SK-N-SH (cell line): Measurements from ENCODE around the gene OGDHL.
"Not testable (repeated sequence)": the region's sequence is repeated elsewhere in the genome, so short reads cannot be mapped to it uniquely, and the experiment has no call there.

Experiments
- CHD2 ChIP-seq: fragments of 150-350 bp; IDR thresholded peaks from 2 replicates; pipeline ENCODE4 v1.6.1; 2018; ENCODE audit warnings: low read length; ENCODE audit not compliant: partially characterized antibody
- CTCF ChIP-seq: fragments of 200-600 bp; sonication (generic); IDR thresholded peaks from 2 replicates; pipeline ENCODE4 v1.6.1; 2017; ENCODE audit warnings: antibody characterized with exemption, mild to moderate bottlenecking, moderate library complexity
- EZH2phosphoT487 ChIP-seq: fragments of 200-600 bp; sonication (generic); IDR thresholded peaks from 2 replicates; pipeline ENCODE4 v1.6.1; 2017; ENCODE audit warnings: low read depth, mixed run types, mild to moderate bottlenecking, antibody characterized with exemption, moderate library complexity, borderline replicate concordance
- FOXM1 ChIP-seq: IDR thresholded peaks from 2 replicates; pipeline ENCODE4 v1.4.0; 2012; ENCODE audit warnings: low read depth, mild to moderate bottlenecking
- MAX ChIP-seq: IDR thresholded peaks from 2 replicates; pipeline ENCODE4 v1.4.0; 2012; ENCODE audit warnings: low read depth
- MXI1 ChIP-seq: IDR thresholded peaks from 2 replicates; pipeline ENCODE4 v1.6.1; 2012; ENCODE audit warnings: mild to moderate bottlenecking, low read depth, low read length, improper control_type of control experiment
- RCOR1 ChIP-seq: fragments of 150-350 bp; IDR thresholded peaks from 2 replicates; pipeline ENCODE4 v1.6.1; 2017; ENCODE audit warnings: antibody characterized with exemption, low read length
- SIN3A ChIP-seq: IDR thresholded peaks from 2 replicates; pipeline ENCODE4 v1.6.1; 2012; ENCODE audit warnings: low read depth, mild to moderate bottlenecking, low read length, moderate library complexity, borderline replicate concordance
- TCF12 ChIP-seq: IDR thresholded peaks from 2 replicates; pipeline ENCODE4 v1.4.0; 2012
- TEAD4 ChIP-seq: IDR thresholded peaks from 2 replicates; pipeline ENCODE4 v1.4.0; 2012; ENCODE audit warnings: mild to moderate bottlenecking, borderline replicate concordance; ENCODE audit not compliant: insufficient read depth
- USF2 ChIP-seq: fragments of 150-350 bp; IDR thresholded peaks from 2 replicates; pipeline ENCODE4 v1.6.1; 2017; ENCODE audit warnings: antibody characterized with exemption, low read length, low read depth, borderline replicate concordance
- YY1 ChIP-seq: IDR thresholded peaks from 2 replicates; pipeline ENCODE4 v1.4.0; 2012; ENCODE audit warnings: low read depth, mild to moderate bottlenecking
- TF ChIP-seq, protein P1 (sequence below): IDR thresholded peaks from 2 replicates; pipeline ENCODE4 v1.6.1; 2012; ENCODE audit warnings: mild to moderate bottlenecking, low read depth, low read length, moderate library complexity
- TF ChIP-seq, protein P2 (sequence below): IDR thresholded peaks from 2 replicates; pipeline ENCODE4 v1.4.0; 2012; ENCODE audit warnings: low read depth, borderline replicate concordance

- TF ChIP-seq CHD2, RCOR1, USF2, CTCF, FOXM1, SIN3A, TCF12, YY1, MAX, TEAD4, EZH2phosphoT487, MXI1: not testable (repeated sequence)
- TF ChIP-seq, protein P1, sequence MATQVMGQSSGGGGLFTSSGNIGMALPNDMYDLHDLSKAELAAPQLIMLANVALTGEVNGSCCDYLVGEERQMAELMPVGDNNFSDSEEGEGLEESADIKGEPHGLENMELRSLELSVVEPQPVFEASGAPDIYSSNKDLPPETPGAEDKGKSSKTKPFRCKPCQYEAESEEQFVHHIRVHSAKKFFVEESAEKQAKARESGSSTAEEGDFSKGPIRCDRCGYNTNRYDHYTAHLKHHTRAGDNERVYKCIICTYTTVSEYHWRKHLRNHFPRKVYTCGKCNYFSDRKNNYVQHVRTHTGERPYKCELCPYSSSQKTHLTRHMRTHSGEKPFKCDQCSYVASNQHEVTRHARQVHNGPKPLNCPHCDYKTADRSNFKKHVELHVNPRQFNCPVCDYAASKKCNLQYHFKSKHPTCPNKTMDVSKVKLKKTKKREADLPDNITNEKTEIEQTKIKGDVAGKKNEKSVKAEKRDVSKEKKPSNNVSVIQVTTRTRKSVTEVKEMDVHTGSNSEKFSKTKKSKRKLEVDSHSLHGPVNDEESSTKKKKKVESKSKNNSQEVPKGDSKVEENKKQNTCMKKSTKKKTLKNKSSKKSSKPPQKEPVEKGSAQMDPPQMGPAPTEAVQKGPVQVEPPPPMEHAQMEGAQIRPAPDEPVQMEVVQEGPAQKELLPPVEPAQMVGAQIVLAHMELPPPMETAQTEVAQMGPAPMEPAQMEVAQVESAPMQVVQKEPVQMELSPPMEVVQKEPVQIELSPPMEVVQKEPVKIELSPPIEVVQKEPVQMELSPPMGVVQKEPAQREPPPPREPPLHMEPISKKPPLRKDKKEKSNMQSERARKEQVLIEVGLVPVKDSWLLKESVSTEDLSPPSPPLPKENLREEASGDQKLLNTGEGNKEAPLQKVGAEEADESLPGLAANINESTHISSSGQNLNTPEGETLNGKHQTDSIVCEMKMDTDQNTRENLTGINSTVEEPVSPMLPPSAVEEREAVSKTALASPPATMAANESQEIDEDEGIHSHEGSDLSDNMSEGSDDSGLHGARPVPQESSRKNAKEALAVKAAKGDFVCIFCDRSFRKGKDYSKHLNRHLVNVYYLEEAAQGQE: not testable (repeated sequence)
- TF ChIP-seq, protein P2, sequence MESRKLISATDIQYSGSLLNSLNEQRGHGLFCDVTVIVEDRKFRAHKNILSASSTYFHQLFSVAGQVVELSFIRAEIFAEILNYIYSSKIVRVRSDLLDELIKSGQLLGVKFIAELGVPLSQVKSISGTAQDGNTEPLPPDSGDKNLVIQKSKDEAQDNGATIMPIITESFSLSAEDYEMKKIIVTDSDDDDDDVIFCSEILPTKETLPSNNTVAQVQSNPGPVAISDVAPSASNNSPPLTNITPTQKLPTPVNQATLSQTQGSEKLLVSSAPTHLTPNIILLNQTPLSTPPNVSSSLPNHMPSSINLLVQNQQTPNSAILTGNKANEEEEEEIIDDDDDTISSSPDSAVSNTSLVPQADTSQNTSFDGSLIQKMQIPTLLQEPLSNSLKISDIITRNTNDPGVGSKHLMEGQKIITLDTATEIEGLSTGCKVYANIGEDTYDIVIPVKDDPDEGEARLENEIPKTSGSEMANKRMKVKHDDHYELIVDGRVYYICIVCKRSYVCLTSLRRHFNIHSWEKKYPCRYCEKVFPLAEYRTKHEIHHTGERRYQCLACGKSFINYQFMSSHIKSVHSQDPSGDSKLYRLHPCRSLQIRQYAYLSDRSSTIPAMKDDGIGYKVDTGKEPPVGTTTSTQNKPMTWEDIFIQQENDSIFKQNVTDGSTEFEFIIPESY: not testable (repeated sequence)
Measured at GRCh38 chr10:49772944-49773343, 10.8 kb upstream of the OGDHL start.
